HuH-7.5 (cell line): Measurements from ENCODE around the gene TSPAN2.
A peak's percentile ranks its signal among the peaks of the same experiment; 100 is the strongest.

ENCODE experiments used
- DNase-seq: peaks from one replicate; pipeline ENCODE4 v3.0.0; 2011; ENCODE audit warnings: low spot score

Gene TSPAN2

GRCh38 chr1:115074839-115075534 is 14.3 kb downstream of the TSPAN2 start:
- DNase-seq, result no peak

DNA sequence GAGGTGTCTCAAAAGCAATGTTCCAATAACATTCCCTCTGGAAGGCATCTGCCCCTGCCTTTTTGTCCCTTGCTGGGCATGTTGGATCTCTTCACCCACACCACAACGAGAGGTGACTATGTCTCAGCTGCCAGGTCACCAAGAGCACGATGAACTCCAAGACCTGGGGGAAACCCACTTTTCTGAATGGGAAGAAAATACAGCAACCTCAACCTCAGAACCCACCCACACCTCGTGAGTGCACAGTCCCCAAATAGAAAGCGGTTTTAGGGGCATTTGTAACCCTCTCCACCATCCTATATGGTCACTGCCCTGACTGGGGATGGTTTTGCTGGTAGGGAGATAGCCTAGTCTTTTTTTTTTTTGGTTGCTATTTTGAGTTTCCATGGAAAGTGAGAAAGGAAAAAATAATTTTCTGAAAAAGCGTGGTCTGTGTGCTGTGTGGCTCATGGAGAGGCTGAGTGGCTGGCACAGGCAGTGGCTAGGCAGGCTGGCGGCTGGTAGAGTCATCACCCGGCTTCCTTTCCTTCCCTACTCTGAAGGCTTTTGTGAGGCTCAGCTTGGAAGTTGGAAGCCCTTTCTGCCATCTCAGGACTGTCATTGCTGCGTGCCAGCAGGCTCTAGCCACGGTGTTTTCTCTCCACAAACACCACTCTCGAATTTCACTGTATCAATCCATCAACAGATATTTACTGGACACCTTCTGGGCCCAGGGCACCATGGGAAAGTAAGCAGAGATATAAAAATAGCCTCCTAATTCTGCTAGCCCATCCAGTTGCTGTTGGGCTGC is 15.8 kb downstream of the TSPAN2 start:
- no peak for DNase-seq

- no peak for DNase-seq
These were observed 18.2 kb downstream of the TSPAN2 start for GRCh38 chr1:115071012-115071664.

- DNase-seq, result no peak
These were observed 19.5 kb downstream of the TSPAN2 start for GRCh38 chr1:115069659-115070308.

DNA sequence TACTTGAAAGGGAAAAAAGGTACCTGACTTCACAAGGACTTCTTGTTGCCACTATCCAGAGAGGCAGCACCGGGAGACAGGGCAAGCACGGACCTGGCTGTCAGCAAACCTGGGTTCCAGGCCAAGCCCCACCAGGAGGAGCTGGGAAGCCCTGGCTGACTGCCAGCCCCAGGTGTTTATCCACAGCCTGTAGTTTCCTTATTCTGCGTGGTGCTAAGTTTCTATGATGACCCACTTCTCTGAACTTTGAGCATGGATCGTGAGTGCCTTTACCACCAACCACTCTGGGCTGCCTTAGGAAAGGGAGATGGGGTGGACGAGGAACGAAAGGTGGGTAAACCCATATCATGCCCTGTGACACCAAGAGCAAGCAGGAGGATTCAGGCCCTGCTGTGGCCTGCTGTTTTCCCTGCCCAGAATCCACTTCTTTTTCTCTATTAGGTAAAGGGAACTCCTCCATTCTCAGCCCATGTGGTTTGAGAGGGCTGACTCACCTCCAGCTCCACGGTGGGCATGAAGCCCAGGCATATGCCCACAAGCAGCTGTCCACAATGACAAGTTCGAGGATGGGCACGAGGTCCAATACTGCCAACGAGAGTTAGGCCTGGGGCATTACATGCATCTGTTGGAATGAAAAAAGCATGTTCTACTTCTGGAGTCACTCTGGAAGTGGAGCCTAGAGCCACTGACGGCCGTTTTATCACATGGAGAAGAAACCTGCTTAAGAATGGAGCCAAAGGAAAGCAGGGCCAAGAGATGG is 20.3 kb downstream of the TSPAN2 start:
- DNase-seq, result no peak

- DNase-seq, result no peak
These were observed 22.0 kb downstream of the TSPAN2 start for GRCh38 chr1:115067161-115067859.

DNA sequence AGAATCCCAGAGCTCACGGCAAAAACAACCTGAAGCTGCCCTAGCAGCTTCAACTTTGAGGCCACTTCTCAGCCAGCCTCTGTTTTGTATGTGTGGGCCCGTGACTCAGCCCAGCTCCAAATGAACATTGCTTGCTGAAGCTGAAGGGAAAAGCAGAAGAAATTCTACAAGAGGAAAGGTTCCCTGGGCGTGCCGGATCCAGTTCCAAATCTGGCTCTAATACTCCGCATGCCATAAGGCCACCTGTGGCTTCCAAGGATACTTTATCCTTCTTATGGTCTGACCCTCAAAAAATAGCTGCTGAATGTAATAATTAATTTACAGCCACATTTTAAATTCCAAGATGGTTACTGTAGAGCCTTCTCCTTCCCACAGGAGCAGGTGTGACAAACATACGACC is 24.3 kb downstream of the TSPAN2 start:
- DNase-seq, result no peak

GRCh38 chr1:115064461-115064860 is 24.8 kb downstream of the TSPAN2 start:
- no peak for DNase-seq

- no peak for DNase-seq
These were observed 25.9 kb downstream of the TSPAN2 start for GRCh38 chr1:115063228-115063901.

DNA sequence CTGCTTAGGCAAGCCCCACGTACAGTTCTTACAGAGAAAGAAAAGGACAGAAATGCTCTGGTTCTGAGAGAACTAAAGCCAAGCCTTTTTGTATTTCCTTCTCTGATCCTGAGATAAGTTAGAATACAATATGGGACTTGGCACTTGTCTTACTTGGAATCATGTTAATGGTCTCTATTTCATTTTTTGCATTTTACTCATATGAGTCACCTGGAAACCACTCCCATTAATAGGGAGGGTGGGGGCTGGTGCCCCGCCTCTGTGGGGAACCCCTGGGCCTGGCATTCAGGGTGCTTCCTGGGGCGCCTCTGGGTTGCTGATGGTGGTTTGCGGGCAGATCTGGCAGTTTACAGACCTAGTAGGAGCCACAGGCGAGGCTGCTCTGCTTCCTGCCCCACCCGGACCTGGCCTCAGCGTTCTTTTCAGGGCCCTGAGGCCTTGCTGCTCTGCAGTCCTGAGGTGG is 26.7 kb downstream of the TSPAN2 start:
- DNase-seq, result no peak

DNA sequence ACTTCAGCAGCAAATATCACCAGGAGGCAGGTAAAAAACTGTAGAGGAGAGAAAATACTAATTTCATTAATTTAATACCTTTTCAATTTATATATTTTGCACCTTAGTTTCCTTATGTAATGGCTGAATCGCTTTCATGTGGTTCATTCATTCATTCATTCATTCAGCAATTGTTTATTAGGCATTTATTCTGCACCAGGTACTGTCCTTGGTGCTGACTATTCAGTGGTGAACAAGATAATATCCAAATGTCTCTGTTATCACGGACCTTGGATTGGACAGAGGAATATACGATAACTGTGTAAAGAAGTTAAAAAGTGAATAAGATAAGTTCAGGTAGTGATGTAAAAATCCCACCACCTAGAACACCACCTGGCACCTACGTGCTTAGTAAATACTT is 28.8 kb downstream of the TSPAN2 start:
- no peak for DNase-seq

DNA sequence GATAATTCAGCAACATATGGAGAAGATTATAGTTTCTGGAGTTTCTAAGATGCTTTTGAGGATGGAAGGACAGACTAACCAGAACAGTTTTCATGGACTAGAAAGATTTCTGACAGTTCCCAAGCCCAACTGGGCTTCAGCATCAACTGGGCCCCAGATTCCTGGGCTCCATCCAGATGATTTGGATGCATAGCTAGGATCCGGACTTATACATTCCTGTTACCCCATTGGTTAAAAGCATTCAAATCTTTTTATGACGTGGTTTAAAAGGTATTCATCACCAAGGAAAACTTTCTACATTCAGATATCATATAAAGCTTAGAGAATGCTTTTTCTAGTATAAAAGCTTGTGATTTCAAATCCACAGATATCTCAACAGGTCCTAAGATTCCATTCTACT is 30.0 kb downstream of the TSPAN2 start:
- no peak for DNase-seq

DNA sequence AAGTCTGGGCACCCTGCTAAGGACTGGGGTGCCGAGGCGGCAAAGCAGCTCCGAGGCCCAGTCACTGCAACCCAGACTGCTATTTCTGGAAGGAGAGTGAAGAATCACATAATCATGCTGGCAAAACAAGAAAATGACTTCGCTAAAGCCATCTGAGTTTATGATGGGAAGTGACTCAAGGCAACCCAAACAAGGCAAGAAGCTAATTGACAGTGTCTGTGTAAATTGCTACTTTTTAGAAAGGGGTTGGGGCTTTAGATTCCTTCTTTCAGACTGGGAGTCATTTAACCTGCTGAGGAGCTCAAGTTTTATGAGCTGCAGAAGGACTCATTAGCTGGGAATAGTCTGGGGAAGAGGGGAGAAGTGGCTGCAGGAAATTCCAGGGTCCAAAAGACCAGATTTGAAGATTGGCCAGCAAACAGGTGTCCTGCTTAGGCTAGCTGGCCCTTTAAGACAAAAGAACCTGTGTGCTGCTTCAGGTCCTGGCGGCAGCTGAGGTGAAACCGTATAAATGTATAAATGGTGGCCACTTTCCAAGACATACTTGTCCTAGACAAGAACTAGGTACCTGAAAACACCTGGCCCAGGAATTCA is 31.5 kb downstream of the TSPAN2 start:
- DNase-seq, result no peak

DNA sequence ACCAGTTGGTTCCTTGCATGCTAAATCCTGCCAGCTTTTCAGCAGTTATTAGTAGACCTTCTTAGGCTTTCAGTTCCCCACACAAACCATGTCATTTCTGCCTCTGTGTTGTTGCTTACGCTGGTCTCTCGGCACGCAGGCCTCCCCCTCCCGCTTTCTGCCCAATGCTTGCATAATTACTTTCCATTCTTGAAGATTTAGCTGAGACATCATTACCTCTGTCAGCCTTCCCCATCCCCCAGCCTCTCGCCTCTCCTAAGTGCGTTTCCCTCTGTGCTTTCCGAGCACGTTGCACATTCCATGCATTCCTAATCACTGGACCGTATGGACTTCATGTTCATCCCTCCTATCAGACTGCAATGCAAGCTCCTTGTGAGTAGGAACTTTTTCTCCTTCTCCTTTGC is 32.9 kb downstream of the TSPAN2 start:
- no peak for DNase-seq

DNA sequence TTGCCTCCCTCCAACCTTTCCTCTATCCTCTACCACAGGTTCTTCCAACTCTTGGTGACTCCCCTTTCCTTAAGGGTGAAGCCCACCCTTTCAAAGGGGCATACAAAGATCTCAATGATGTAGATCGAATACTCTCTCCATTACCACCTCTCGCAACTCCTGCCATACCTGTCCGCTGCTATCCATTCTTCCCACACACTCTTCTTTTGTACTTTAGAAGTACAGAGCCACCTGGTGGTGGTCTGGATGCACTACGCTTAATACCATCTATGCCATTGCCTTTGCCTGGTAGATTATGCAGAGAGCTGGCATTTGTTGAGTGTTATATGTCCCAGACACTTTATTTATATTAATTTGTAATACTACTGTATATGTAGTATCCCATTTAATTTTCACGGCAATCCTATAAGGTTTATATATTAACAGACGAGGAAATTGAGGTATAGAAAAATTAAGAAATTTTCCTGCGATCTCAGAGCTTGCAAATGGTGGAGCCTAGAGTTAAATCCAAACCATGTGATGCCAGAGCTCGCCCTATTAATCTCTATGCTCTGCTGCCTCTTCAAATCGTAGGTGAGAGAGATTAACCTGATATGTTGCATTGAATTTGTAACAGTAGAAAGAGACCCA is 36.7 kb downstream of the TSPAN2 start:
- DNase-seq, result peak; percentile 53

DNA sequence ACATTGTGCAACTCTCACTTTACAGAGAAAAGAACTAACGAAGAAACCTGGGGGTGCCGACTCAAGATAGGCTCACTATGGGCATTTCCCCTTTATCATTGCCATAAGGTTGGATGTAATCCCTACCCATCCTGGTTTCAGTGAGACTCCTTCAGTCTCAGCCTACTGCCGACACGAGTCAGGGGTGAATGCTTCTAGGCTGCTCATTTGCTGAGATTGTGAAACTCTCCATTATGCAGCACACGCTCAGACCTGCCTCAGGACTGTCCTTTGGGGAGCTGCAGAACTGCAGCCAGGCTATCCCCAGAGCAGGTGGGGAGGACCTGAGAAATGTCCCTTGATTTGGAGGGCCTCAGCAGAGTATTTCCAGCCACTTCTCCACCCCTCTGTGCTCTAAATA is 37.5 kb downstream of the TSPAN2 start:
- no peak for DNase-seq

DNA sequence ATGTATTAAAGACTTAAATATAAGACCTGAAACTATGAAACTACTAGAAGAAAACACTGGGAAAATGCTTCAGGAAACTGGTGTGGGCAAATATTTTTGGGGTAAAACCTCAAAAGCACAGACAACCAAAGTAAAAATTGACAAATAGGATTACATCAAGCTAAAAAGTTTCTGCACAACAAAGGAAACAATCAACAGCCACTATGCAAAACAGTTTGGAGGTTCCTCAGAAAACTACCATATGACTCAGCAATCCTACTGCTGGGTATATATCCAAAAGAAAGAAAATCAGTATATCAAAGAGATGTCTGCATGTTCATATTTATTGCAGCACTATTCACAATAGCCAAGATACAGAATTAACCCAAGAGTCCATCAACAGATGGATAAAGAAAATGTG is 42.6 kb downstream of the TSPAN2 start:
- DNase-seq, result no peak

- DNase-seq, result no peak
These were observed 47.6 kb downstream of the TSPAN2 start for GRCh38 chr1:115041654-115042053.

- DNase-seq, result no peak
These were observed 48.8 kb downstream of the TSPAN2 start for GRCh38 chr1:115040501-115040900.
